SK-N-MC (cell line): Measurements from ENCODE around the gene CLSTN1.

Experiments
- EZH2 ChIP-seq: fragments of 200-600 bp; sonication (generic); IDR thresholded peaks from one replicate; pipeline ENCODE4 v1.6.1; 2017; ENCODE audit warnings: antibody characterized with exemption
- FOXP2 ChIP-seq: optimal IDR thresholded peaks from 2 replicates; pipeline ENCODE3; 2011; ENCODE audit warnings: mild to moderate bottlenecking, moderate library complexity; ENCODE audit not compliant: insufficient read depth; ENCODE audit errors: extremely low read length, control extremely low read depth
- POLR2AphosphoS5 ChIP-seq: IDR thresholded peaks from 2 replicates; pipeline ENCODE4 v1.6.1; 2012; ENCODE audit warnings: mild to moderate bottlenecking, low read depth, low read length, borderline replicate concordance

- no peak for TF ChIP-seq EZH2
- TF ChIP-seq POLR2AphosphoS5 = no peak
- TF ChIP-seq FOXP2 = no peak
Observed at GRCh38 chr1:9684801-9685200, 139.0 kb downstream of the CLSTN1 start.
